OCI-LY7 (cell line): ENCODE results near the gene MOGAT2. TPM values are rescaled to one million over a fixed set of nuclear protein-coding genes. Genes with fewer than 3 reads are reported as not detected.
A peak's percentile ranks its signal among the peaks of the same experiment; 100 is the strongest.

Source experiments
- BruUV-seq: library from RNA; stranded (reverse); fragments of 400-500 nt; replicated peaks from 2 replicates; lab custom pipeline; 2021; lab: Mats Ljungman, UMichigan
- CTCF ChIA-PET: fragments of 300-600 bp; sonication (Branson Sonifier 250); formaldehyde crosslinking; loops from one replicate; lab custom pipeline; 2022; ENCODE audit warnings: antibody characterized with exemption; ENCODE audit not compliant: unreplicated experiment; lab: Charles Lee
- POLR2A ChIA-PET: fragments of 300-600 bp; sonication (Branson Sonifier 250); formaldehyde crosslinking; loops from one replicate; lab custom pipeline; 2022; ENCODE audit warnings: antibody characterized with exemption; lab: Charles Lee
- DNase-seq: peaks from one replicate; pipeline ENCODE4 v3.0.0-alpha.2; 2015; ENCODE audit warnings: low spot score
- H2AFZ ChIP-seq: fragments of 200-600 bp; sonication (generic), shearing (Covaris generic); 2 replicates; pipeline ENCODE4 v1.6.1; 2014; ENCODE audit warnings: mild to moderate bottlenecking, antibody characterized with exemption, low read length, moderate library complexity
- H3K27ac ChIP-seq: fragments of 200-600 bp; sonication (generic); 2 replicates; pipeline ENCODE4 v1.5.1; 2014; ENCODE audit warnings: mixed run types, low read depth, mild to moderate bottlenecking, moderate library complexity, low read length, inconsistent platforms; ENCODE audit not compliant: poor library complexity, severe bottlenecking
- H3K36me3 ChIP-seq: fragments of 200-600 bp; sonication (generic); 2 replicates; pipeline ENCODE4 v1.6.1; 2014; ENCODE audit warnings: mild to moderate bottlenecking, antibody characterized with exemption, low read length, moderate library complexity, mixed read lengths; ENCODE audit not compliant: insufficient read depth
- H3K4me1 ChIP-seq: fragments of 200-600 bp; sonication (generic); 2 replicates; pipeline ENCODE4 v1.5.1; 2014; ENCODE audit warnings: mild to moderate bottlenecking, low read length; ENCODE audit not compliant: insufficient read depth, poor library complexity, severe bottlenecking
- H3K4me2 ChIP-seq: fragments of 200-600 bp; sonication (generic); 2 replicates; pipeline ENCODE4 v1.6.1; 2014; ENCODE audit warnings: mild to moderate bottlenecking, low read length
- H3K4me3 ChIP-seq: fragments of 200-600 bp; sonication (generic); 2 replicates; pipeline ENCODE4 v1.5.1; 2014; ENCODE audit warnings: mild to moderate bottlenecking, low read depth, low read length; ENCODE audit not compliant: poor library complexity, severe bottlenecking
- H3K79me2 ChIP-seq: fragments of 200-600 bp; sonication (generic); 2 replicates; pipeline ENCODE4 v1.6.1; 2016; ENCODE audit warnings: low read depth, mild to moderate bottlenecking, low read length, moderate library complexity, mixed read lengths; ENCODE audit not compliant: insufficient read depth
- H3K9me2 ChIP-seq: fragments of 200-600 bp; sonication (generic); 2 replicates; pipeline ENCODE4 v1.6.1; 2016; ENCODE audit warnings: mild to moderate bottlenecking, low read length, mixed read lengths; ENCODE audit not compliant: insufficient read depth
- H3K9me3 ChIP-seq: fragments of 200-600 bp; sonication (generic); 2 replicates; pipeline ENCODE4 v1.6.1; 2014; ENCODE audit warnings: mild to moderate bottlenecking, mixed run types, low read length, mixed read lengths
- H4K20me1 ChIP-seq: fragments of 200-600 bp; sonication (generic); 2 replicates; pipeline ENCODE4 v1.6.1; 2014; ENCODE audit warnings: mild to moderate bottlenecking, antibody characterized with exemption, low read length, moderate library complexity, mixed read lengths; ENCODE audit not compliant: insufficient read depth
- EZH2phosphoT487 ChIP-seq: fragments of 200-600 bp; sonication (generic); IDR thresholded peaks from 2 replicates; pipeline ENCODE4 v1.6.1; 2018; ENCODE audit warnings: low read depth, borderline replicate concordance, mild to moderate bottlenecking, mixed run types, antibody characterized with exemption, low read length, moderate library complexity, mixed read lengths
- intact Hi-C: fragments of 100-400 bp; cut with micrococcal nuclease; formaldehyde crosslinking; loops from one replicate; pipeline ENCODE4 v1.10.0; 2022; ENCODE audit not compliant: unreplicated experiment
- total RNA-seq, 2 experiments: library from RNA; depleted of rRNA in 1 of 2; stranded (reverse); fragments of >200 nt in 1 of 2; shearing (Covaris generic) in 1 of 2; gene quantifications; 2 replicates each; pipeline ENCODE4 v1.2.3, GENCODE V29; 2014 to 2022
- TF ChIP-seq, protein P1 (sequence below): fragments of 200-600 bp; sonication (generic); conservative IDR thresholded peaks from 2 replicates; pipeline ENCODE4 v1.5.1; 2014; ENCODE audit warnings: mild to moderate bottlenecking, antibody characterized with exemption, low read length, moderate library complexity, mixed read lengths

MOGAT2 gene
- total RNA-seq, 2 experiments from 2014 or later: not detected

DNA sequence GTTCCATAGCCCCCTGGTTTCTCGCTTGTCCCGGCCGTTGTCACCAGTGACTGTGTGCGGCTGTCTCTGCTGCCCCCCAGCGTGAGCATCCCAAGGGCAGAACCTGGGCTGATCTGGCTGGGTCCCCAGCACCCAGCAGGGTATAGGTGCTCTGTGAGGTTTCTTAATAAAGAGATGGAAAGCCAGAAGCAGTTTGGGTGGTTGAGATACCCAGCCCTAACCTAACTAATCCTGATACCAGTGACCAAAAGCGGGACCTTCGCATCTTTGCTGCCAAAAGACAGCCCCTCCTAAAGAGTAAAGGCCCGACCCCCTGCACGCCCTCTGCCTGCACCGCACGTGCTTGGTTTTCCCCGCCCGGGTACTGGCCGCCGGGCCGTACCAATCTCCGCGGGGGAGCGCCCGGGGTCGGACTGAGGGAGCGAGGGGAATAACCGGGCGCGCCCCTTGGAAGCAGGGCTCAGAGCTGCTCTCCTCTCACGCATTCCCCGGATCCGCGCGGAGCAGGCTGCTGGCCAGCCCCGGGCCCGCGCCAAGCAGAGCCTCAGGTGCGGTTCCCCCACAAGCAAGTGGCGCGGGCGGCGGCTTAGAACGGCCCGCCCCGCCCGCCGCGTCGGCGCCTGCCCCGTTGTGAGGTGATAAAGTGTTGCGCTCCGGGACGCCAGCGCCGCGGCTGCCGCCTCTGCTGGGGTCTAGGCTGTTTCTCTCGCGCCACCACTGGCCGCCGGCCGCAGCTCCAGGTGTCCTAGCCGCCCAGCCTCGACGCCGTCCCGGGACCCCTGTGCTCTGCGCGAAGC, 50.7 kb downstream of the MOGAT2 start, which contains the start of gene DGAT2:
TSS of gene DGAT2 (plus strand) at position 667 of the 797 bp plus-strand sequence. CDS start 214 bp downstream, outside the sequence.
- peak within 1 kb of the TSS; percentile 49 for H2AFZ ChIP-seq
- H3K9me3 ChIP-seq: no peaks in the 10 kb centered on the region
- peak; percentile 90 for DNase-seq
- TF ChIP-seq, protein P1, sequence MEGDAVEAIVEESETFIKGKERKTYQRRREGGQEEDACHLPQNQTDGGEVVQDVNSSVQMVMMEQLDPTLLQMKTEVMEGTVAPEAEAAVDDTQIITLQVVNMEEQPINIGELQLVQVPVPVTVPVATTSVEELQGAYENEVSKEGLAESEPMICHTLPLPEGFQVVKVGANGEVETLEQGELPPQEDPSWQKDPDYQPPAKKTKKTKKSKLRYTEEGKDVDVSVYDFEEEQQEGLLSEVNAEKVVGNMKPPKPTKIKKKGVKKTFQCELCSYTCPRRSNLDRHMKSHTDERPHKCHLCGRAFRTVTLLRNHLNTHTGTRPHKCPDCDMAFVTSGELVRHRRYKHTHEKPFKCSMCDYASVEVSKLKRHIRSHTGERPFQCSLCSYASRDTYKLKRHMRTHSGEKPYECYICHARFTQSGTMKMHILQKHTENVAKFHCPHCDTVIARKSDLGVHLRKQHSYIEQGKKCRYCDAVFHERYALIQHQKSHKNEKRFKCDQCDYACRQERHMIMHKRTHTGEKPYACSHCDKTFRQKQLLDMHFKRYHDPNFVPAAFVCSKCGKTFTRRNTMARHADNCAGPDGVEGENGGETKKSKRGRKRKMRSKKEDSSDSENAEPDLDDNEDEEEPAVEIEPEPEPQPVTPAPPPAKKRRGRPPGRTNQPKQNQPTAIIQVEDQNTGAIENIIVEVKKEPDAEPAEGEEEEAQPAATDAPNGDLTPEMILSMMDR: peak; percentile 90
- no peak for TF ChIP-seq EZH2phosphoT487
- H3K4me3 ChIP-seq: peak within 1 kb of the TSS; percentile 72
- intact Hi-C loops: loop anchor here (1.0 to 5.0 kb wide), 4 partner anchors 45 to 221 kb away; no protein-coding TSS in a partner anchor
- peak within 1 kb of the TSS; percentile 90 for H3K4me2 ChIP-seq
- H3K27ac ChIP-seq: peak within 1 kb of the TSS; percentile 47
- no TSS peak for BruUV-seq
- H3K4me1 ChIP-seq: peaks cover 57% of the 10 kb centered on the region
- no peaks in the 10 kb centered on the region; the same call in 1 of the 2 replicates for H3K79me2 ChIP-seq
- H4K20me1 ChIP-seq: no peaks in the 10 kb centered on the region
- ChIA-PET POLR2A (interaction anchor here (0.6 kb wide), 1 partner anchor 780 kb away, joined by 5 read pairs; no protein-coding TSS in a partner anchor), CTCF (no interaction called here)
- no peaks in the 10 kb centered on the region for H3K9me2 ChIP-seq
- H3K36me3 ChIP-seq: no peaks in the 10 kb centered on the region

DNA sequence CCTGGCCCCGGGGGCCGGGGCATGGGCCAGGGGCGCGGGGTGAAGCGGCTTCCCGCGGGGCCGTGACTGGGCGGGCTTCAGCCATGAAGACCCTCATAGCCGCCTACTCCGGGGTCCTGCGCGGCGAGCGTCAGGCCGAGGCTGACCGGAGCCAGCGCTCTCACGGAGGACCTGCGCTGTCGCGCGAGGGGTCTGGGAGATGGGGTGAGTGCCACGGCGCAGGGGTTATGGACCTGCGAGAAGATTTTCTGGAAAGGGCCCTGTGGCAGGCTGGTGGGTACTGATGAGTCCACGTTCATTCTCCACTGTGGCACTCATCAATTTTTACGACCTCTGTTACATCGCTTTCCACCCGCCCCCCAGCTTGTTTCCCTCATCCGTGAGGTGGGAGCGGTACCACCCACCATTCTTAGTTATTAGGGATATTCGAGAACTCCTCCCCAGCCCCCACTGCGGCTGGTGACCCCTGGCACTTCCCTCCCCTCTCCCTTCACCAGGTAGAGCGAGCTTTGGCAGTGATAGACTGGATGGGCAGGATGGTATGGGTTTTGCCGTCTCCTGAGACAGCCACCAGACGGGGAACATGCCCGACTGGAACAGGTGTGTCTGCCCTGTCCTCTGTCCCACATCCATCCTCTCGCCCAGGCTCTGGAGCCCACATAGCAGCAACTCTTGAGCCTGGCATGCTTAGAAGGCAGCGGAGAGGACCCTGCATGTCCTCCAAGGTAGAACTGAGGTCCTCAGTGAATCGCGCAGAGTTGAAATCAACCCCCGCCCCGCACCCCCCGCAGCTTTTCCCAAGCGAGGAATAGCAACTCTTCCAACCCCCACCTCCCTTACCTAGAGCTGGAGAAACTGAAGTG, 51.5 kb downstream of the MOGAT2 start:
- Histone ChIP-seq H3K27ac (peak overlapping the region; percentile 47), H2AFZ (peak overlapping the region; percentile 49), H3K4me1 (peaks cover 65% of the 10 kb centered on the region), H3K9me3 (no peaks in the 10 kb centered on the region), H3K9me2 (no peaks in the 10 kb centered on the region), H3K36me3 (no peaks in the 10 kb centered on the region), H3K79me2 (no peaks in the 10 kb centered on the region; the same call in 1 of the 2 replicates), H4K20me1 (no peaks in the 10 kb centered on the region), H3K4me2 (peak overlapping the region; percentile 90), H3K4me3 (peak overlapping the region; percentile 72)
- intact Hi-C loops: loop anchor here (1.0 to 5.0 kb wide), 4 partner anchors 46 to 222 kb away; no protein-coding TSS in a partner anchor
- BruUV-seq: no TSS peak
- DNase-seq: peak; percentile 29
- ChIA-PET POLR2A (no interaction called here), CTCF (no interaction called here)
- TF ChIP-seq, protein P1: 0 out of 2 replicates have a peak, but pooled peaks have one; percentile 18
- no peak for TF ChIP-seq EZH2phosphoT487
